ENCODE results near the gene ANKRD35. TPM values are rescaled to one million over a fixed set of nuclear protein-coding genes. Genes with fewer than 3 reads are reported as not detected.

The ANKRD35 gene
- total and polyA plus RNA-seq, 9 of the 15 experiments (the other 6 are each of a cell fraction or from before 2014, with no cell fraction given): 0.07 to 0.14 (median 0.07) TPM; not detected in 5

DNA sequence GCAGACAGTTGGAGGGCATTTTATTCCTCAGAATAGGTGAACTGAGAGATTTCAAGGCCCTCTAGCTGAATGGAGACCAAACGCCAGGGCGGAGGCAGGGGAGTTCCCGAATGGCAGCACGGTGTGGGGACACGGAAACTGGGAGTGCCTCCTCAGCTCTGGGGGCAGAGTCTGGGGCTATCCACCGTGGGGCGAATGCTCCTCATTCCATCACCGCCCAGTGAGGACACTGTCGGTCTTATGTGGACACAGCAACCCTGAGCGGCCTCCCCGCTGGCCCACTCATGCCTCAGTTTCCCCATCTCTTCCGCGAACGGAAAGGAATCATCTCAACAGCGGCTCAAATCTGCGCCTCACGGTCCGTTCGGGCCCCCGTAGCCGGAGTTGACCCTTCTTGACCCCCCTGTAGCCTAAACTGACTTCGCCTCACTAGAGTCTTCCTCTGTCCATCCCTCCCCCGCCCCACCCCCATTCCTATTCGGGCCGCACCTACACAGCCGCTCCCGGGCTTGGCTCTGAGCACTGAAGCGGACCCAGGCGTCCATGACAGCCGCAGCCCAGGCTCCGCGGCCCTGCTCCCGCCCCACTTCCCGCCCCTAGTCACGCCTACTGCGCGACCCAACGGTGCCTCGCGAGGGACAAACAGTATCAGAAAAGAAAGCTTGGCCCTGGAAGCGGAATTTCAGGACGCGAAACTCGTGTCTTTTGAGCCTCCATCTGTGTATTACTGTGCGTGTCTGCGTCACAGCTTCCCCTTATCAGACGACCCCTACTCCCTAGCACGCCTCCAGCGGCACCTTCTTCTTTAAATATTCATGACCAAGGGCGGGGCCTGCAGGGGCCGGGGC lies 32.7 kb upstream of the ANKRD35 start, which contains the start of gene PEX11B (continued):
- TF ChIP-seq, protein P1, sequence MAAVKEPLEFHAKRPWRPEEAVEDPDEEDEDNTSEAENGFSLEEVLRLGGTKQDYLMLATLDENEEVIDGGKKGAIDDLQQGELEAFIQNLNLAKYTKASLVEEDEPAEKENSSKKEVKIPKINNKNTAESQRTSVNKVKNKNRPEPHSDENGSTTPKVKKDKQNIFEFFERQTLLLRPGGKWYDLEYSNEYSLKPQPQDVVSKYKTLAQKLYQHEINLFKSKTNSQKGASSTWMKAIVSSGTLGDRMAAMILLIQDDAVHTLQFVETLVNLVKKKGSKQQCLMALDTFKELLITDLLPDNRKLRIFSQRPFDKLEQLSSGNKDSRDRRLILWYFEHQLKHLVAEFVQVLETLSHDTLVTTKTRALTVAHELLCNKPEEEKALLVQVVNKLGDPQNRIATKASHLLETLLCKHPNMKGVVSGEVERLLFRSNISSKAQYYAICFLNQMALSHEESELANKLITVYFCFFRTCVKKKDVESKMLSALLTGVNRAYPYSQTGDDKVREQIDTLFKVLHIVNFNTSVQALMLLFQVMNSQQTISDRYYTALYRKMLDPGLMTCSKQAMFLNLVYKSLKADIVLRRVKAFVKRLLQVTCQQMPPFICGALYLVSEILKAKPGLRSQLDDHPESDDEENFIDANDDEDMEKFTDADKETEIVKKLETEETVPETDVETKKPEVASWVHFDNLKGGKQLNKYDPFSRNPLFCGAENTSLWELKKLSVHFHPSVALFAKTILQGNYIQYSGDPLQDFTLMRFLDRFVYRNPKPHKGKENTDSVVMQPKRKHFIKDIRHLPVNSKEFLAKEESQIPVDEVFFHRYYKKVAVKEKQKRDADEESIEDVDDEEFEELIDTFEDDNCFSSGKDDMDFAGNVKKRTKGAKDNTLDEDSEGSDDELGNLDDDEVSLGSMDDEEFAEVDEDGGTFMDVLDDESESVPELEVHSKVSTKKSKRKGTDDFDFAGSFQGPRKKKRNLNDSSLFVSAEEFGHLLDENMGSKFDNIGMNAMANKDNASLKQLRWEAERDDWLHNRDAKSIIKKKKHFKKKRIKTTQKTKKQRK (IDR thresholded peaks at IDR 0.05; ENCODE audit: borderline replicate concordance, low read depth, low read length): no peak
- TF ChIP-seq REST (IDR thresholded peaks at IDR 0.05; ENCODE audit: borderline replicate concordance): no peak
- TF ChIP-seq REST (CRISPR knock-in tag; IDR thresholded peaks at IDR 0.05; ENCODE audit: low read depth): no peak
- peak; percentile 53 for TF ChIP-seq PCBP1 (IDR thresholded peaks at IDR 0.05; ENCODE audit: low read depth, low read length, poor library complexity, severe bottlenecking)
- TF ChIP-seq CHD2 (IDR thresholded peaks at IDR 0.05; ENCODE audit: low read depth, low read length): peak; percentile 89
- peak; percentile 49; the same call in 1 of the 2 replicates for TF ChIP-seq EP400 (IDR thresholded peaks at IDR 0.05)
- TF ChIP-seq RBM17 (IDR thresholded peaks at IDR 0.05; ENCODE audit: borderline replicate concordance, low read depth, low read length): no peak
- peak; percentile 24 for TF ChIP-seq CCNT2 (IDR thresholded peaks at IDR 0.05; ENCODE audit: borderline replicate concordance, extremely low read depth, insufficient read length, low read depth, low read length)
- TF ChIP-seq MYC (IDR thresholded peaks at IDR 0.05; ENCODE audit: low read depth, low read length): peak; percentile 71; the same call in 1 of the 2 replicates
- TF ChIP-seq MYC (CRISPR knock-in tag; IDR thresholded peaks at IDR 0.05; ENCODE audit: borderline replicate concordance, low read depth): no peak
- peak; percentile 75 for TF ChIP-seq RBFOX2 (IDR thresholded peaks at IDR 0.05; ENCODE audit: low read depth, low read length)
- no peak for TF ChIP-seq KAT2B (IDR thresholded peaks at IDR 0.05; ENCODE audit: low read depth, low read length)
- no peak; the same call in 1 of the 2 replicates for TF ChIP-seq RB1 (IDR thresholded peaks at IDR 0.05; ENCODE audit: low read depth)
- no peak for TF ChIP-seq ZNF239 (CRISPR knock-in tag; IDR thresholded peaks at IDR 0.05)
